Activated CD8-positive, alpha-beta memory T cell treated with anti-CD3 and anti-CD28 coated beads for 4 hours (primary cell): ENCODE measurements around the gene S100A7A.

Source experiments
- DNase-seq, 2 donors: peaks; one replicate each; pipeline ENCODE4 v3.0.0-alpha.2; 2020; ENCODE audit warnings: low read depth in 2 of 2

S100A7A gene

DNA sequence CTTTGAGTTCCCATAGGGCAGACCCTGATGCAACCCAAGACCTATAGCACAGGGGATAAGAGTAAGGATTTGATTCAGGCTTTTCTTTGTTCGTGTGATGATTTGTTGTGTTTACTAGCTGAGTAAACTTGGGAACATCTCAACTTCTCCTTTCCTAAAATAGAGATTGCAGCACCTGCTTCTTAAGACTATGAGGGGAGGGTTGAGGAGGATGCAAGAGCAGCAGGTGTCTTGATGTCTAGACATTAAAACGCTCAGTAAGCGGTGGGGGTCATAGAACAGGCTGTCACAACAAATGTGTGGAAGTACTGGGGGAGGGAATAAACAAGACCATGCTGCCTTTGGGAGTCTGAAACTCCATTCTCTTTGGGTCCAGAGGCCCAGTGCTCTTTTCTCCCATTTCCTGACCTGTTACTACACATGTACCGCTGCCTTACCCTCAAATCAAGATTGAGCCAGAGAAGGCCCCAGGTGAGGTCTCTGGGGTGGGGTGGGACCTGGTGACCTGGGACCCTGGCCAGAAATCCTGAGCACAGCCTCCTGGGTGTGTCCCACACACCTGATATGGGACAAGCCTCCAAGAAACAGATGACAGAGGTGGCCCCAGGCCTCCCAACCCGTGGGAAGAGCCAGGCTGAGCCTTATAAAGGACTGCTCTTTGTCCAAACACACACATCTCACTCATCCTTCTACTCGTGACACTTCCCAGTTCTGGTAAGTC, at the start of gene S100A7A:
TSS of gene S100A7A (plus strand) at position 671 of the 721 bp plus-strand sequence. CDS start 1,563 bp downstream, outside the sequence.
- no peak for DNase-seq

- no peak for DNase-seq
Observed at GRCh38 chr1:153367090-153367489, 49.2 kb upstream of the S100A7A start.

DNA sequence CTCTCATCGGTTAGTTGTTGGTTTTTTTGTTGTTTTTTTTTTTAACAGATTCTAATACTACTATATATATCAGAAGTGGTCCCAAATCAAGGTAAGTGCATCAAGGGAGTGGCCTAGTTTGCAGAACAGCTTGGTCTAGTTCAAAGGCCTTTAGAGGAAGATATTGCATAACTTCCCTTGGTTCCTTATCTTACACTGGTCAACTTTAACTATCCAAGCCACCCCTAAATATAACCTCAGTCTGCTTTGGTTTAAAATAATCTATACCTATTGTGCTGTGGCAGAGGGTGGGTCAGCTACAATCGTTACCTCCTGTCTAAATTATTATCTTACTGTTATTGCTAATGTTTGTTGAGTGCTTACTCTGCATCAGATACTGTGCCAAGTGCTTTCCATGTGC, 47.8 kb upstream of the S100A7A start:
- no peak for DNase-seq

- no peak for DNase-seq
Observed at GRCh38 chr1:153370146-153370545, 46.2 kb upstream of the S100A7A start.

DNA sequence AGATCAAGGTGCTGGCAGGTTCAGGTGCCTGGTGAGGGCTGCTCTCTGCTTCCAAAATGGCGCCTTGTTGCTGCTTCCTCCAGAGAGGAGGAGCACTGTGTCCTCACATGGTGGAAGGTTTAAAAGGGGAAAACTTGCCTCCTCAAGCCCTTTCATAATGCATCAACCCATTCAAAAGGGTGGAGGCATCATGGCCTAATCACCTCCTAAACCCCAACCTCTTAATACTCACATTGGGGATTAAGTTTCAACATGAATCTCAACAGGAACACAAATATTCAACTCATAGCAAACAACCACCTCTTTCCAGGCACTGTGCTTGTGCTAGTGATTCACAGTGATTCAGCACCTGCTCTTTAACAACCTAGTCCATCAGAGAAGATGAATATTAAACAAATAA, 45.1 kb upstream of the S100A7A start:
- DNase-seq: no peak

GRCh38 chr1:153372571-153372970, 43.7 kb upstream of the S100A7A start:
- no peak for DNase-seq

DNA sequence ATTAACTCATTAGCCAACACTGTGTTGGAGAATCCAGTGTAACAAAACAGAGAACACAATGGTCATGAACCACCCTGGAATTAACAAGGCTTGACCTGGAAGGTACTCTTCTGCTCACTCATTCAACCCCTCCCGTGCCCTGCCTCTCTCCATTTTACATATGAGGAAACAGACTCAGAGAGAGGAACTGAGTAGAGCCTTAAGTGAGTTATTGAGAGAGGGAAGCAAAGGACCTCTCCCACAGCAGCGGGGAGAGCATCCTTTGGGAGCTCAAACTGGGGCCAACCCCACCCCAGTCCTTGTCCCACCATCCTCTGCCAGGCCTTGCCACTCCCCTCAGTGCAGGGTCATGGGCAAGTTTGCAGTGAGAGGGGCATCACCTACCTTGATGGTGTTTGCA, 42.2 kb upstream of the S100A7A start:
- DNase-seq: no peak

DNA sequence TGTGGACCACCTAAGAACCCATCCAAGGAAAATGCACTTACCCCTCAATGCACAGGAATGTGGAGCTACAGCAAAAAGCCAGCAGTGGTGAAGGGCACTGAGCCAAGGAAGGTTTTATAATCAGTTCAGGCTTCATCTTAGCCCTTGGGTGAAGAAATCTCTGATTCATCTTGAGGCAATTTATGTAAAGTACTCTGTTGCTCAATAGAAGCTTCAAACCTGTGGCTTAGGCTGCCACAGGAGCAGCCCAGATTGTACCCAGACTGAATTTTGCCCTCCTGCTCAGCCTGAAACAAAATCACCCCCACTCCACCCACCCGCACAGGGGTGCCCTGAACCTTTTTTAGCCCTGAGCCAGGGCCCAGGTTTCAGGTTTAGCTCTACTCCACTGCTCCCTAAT, 40.8 kb upstream of the S100A7A start, which contains the start of gene S100A12:
TSS of gene S100A12 (minus strand) at position 111 of the 400 bp plus-strand sequence. CDS start 1,029 bp downstream, outside the sequence.
- no peak for DNase-seq

DNA sequence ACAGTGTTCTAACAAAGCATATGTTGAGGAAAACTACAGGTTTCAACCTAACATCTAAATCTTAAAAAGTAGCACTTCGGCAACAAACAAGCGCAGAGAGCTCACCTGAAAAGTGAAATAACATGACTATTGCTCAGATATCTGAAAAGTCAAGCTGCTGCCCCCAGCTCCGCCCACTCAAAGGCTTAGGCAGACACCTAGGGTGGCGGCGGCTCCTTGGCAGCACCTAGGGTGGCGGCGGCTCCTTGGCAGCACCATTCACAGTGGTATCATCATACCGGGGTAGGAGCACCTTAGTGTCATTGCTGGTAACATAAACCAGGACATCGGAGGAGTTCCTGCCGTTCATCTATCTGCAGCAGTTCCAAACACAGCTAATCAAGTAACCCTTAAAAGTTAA, 36.7 kb upstream of the S100A7A start:
- DNase-seq: no peak

DNA sequence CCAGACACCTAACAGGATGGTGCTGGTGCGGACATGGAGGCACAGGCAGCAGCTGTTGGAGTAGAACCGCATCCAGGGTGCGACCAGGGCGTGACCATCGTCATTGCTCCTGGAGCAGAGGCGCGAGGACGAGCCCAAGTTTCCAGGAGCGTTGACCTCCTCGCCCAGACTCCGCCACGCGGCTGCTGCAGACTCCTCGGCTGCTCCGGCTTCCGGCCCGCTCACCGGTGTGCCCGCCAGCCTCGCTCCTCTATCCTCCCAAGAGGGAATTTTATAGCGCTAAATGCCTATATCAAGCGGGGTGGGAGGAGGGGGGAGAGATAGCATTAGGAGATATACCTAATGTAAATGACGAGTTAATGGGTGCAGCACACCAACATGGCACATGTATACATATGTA, 35.6 kb upstream of the S100A7A start:
- no peak for DNase-seq

- no peak for DNase-seq
Observed at GRCh38 chr1:153384958-153385580, 31.3 kb upstream of the S100A7A start.

GRCh38 chr1:153386500-153386901, 29.8 kb upstream of the S100A7A start:
- no peak for DNase-seq

DNA sequence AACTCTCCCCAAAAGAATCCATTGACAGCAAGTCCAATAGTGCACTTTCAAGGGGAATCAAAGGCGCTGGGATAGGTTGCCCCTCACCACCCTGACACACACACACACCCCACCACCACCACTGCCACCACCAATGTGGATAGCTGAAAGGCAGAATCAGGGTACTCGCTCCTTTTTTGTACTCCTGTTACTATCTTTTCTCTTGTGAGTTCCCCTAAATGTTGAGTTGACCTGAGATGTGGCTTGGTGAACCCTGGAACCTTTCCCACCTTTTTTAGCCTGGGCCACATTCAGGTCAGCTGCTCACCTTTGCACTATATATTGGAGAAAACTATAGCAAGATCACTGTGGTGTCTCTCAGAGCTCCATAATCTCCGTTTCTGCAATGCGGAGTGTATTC, 29.3 kb upstream of the S100A7A start:
- no peak for DNase-seq

- DNase-seq: no peak
Observed at GRCh38 chr1:153387785-153388184, 28.5 kb upstream of the S100A7A start.

DNA sequence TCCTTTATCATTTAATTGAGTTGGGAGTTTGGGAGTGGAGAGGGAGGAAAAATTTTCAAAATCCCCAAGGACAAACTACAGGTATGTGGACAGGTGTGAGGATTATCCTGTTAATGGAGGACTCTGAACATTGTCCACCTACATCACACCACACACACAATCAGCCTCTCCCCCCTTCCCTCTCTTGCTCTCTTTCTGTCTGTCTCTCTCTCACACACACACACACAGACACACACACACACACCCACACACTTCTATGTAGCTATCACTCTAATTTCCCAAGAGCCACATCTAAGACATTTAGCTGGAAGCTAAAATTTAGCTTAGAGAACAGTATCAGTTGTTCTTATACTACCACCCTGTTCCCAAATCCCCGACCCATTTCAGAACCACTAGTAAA, 26.9 kb upstream of the S100A7A start:
- DNase-seq: no peak

DNA sequence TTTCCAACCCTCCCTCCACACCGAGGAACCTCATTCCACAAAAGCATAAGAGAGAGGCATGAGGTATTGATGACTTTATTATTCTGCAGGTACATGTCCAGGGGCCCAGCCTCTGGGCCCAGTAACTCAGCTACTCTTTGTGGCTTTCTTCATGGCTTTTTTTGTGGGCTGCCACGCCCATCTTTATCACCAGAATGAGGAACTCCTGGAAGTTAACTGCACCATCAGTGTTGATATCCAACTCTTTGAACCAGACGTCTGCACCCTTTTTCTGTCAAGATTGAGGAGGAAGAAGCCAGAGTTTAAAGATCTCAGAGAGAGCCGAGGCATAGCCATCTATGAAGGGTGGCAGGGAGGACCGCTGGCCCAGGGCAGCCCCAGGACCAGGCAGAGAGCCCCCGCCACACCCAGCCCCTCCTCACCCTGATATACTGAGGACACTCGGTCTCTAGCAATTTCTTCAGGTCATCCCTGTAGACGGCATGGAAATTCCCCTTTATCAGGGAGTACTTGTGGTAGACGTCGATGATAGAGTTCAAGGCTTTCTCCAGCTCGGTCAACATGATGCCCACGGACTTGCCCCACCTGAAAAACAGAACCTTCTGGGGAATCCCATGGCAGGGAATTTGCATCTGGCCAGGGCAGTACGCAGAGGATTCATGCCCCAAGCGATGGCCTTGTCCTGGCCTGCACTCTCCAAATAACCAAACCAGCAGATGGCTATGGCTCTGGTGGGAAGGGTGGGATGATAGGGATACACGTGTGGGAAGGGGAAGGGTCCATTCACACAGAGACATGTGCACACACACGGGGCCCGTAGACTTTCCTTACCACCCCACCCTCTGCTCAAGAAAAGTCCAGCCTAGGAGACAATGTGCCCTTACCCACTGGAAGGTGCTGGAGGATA, 26.1 kb upstream of the S100A7A start:
- DNase-seq: no peak

GRCh38 chr1:153390938-153391710, 25.2 kb upstream of the S100A7A start, which contains the start of gene S100A8:
S100A8 (minus strand) TSS chr1:153391073; CDS start chr1:153390535, 538 bp downstream.
- DNase-seq: no peak

DNA sequence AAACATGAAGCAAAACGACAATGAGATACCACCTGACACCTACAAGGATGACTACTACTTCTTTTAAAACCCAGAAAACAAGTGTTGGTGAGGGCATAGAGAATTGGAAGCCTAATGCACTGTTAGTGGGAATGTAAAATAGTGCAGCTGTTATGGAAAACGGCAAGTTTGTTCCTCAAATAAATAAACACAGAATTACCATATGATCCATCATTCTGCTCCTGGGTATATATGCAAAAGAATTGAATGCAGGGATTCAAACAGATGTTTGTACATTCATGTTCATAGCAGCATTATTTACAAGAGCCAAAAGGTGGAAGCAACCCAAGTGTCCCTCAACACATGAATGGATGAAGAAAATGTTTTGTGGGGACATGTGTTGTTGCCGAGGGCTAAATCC, 24.1 kb upstream of the S100A7A start:
- no peak for DNase-seq

DNA sequence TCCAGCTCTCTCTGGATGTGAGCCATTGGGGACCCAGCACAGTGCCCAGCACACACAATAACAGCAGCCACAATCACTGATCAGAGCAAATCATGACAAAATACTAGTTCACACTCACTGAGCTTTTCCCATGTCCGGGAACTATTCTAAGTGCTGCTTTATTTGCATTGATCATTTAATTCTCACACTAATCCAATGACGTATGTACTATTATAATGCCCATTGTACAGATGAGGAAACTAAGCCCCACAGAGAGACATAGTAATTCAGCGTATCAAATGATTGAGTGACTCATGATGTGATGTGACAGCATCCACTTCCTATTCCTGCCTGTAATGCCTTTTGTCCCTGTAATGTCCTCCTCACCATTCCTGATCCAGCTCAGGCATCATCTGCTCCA, 23.5 kb upstream of the S100A7A start:
- DNase-seq: no peak

DNA sequence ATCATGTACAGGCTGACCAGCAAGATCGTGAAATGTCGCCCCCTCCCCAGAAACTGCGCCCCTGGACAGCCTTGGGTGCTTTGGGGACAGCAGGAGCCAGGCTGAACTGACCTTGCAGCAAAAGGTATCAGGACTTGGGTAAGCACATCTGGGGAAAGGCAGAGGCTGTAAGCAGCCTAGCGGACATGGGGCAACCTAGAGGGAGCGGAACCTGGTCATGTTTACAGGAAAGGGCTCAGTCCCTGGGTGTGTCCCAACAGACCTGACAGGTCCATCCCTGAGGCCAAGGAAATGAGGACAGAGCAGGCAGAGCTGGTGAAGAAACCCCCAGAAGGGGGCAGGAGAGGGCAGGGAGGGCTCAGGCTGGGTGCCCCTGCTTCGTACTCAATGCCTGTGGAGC, 22.4 kb upstream of the S100A7A start:
- no peak for DNase-seq

- DNase-seq: no peak
Observed at GRCh38 chr1:153394391-153394790, 21.9 kb upstream of the S100A7A start.
